ENCODE measurements around the gene C1orf116.
"Not testable (repeated sequence)": the region's sequence is repeated elsewhere in the genome, so short reads cannot be mapped to it uniquely, and the experiment has no call there.

C1orf116 gene

DNA sequence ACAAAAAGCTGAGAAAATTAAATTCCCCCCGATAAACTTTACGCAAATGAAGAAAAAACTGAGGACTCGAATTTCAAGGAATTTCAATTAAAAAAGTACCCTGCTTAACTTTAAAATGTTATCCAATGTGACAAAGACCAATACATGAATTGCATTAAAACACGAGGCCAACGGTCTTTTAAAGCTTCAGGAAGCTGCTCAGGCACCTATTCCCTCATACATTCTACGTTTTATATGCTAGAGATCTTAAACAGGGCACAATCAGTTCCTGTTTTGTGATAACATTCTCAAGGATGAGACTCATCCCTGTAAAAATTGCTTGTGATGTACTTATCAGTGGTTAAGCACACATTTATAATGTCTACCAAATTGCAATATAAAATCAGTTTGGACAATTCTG, 15.5 kb upstream of the C1orf116 start:
- H3K4me3 ChIP-seq (ENCODE audit: low read depth, low read length) = no peak overlapping the region
- no peak overlapping the region for H4K8ac ChIP-seq (ENCODE audit: low read depth, low read length)
- peak in 1 of 2 donors; percentile 13 for DNase-seq
- H2AK5ac ChIP-seq (ENCODE audit: low read length) = no peak overlapping the region
- no peak overlapping the region for H3K27ac ChIP-seq (ENCODE audit: low read depth, low read length)
- no peak overlapping the region for H2BK5ac ChIP-seq (ENCODE audit: low read depth, low read length, poor library complexity)
- no peaks in the 10 kb centered on the region for H3K27me3 ChIP-seq (ENCODE audit: insufficient read depth, low read length)
- no peak overlapping the region for H3K14ac ChIP-seq (ENCODE audit: low read length)
- WGBS (ENCODE audit: extremely low coverage, insufficient coverage, insufficient read length) = no CpG with 5 or more reads among the region's 6 CpGs
- H2AFZ ChIP-seq (ENCODE audit: insufficient read depth, low read length, poor library complexity) = no peak overlapping the region
- H3K4ac ChIP-seq (ENCODE audit: low read depth, low read length) = no peak overlapping the region
- no peak overlapping the region for H3K18ac ChIP-seq (ENCODE audit: low read length)
- H3K9me3 ChIP-seq (ENCODE audit: insufficient read depth, low read depth, low read length) = peaks cover 2% of the 10 kb centered on the region
- peaks cover 2 to 13% of the 10 kb centered on the region in 2 experiments for H3K36me3 ChIP-seq (ENCODE audit: control insufficient read depth in 1 of 2, insufficient read depth in 2 of 2, low read length in 2 of 2)
- peaks cover 0 to 9% of the 10 kb centered on the region in 2 experiments for H3K4me1 ChIP-seq (ENCODE audit: control insufficient read depth in 1 of 2, insufficient read depth in 2 of 2, low read length in 2 of 2)
- no peak overlapping the region for H3K4me2 ChIP-seq (ENCODE audit: low read length)
- no peak overlapping the region for H2BK120ac ChIP-seq (ENCODE audit: insufficient read depth, low read length, poor library complexity)
- H4K12ac ChIP-seq (ENCODE audit: low read depth, low read length) = no peak overlapping the region
- peaks cover 5% of the 10 kb centered on the region for H3K79me2 ChIP-seq (ENCODE audit: control insufficient read depth, insufficient read depth, low read length, poor library complexity)
- H4K91ac ChIP-seq (ENCODE audit: low read depth, low read length) = no peak overlapping the region
- no peak overlapping the region for H3K9ac ChIP-seq (ENCODE audit: low read length)
- no peak overlapping the region for H3K23ac ChIP-seq (ENCODE audit: low read length)
- H3K79me1 ChIP-seq (ENCODE audit: low read length) = peaks cover 13% of the 10 kb centered on the region
- no peak overlapping the region for H2BK12ac ChIP-seq (ENCODE audit: low read length)

GRCh38 chr1:207047505-207047904, 14.9 kb upstream of the C1orf116 start:
- DNase-seq = no peak
- no peak overlapping the region for H2AK5ac ChIP-seq (ENCODE audit: low read length)
- no peak overlapping the region for H3K18ac ChIP-seq (ENCODE audit: low read length)
- peaks cover 11% of the 10 kb centered on the region for H3K79me1 ChIP-seq (ENCODE audit: low read length)
- WGBS (ENCODE audit: extremely low coverage, insufficient coverage, insufficient read length) = no CpG with 5 or more reads among the region's 1 CpG
- H3K9me3 ChIP-seq (ENCODE audit: insufficient read depth, low read depth, low read length) = peaks cover 2% of the 10 kb centered on the region
- no peak overlapping the region for H4K12ac ChIP-seq (ENCODE audit: low read depth, low read length)
- H3K4me2 ChIP-seq (ENCODE audit: low read length) = no peak overlapping the region
- no peak overlapping the region for H4K8ac ChIP-seq (ENCODE audit: low read depth, low read length)
- no peak overlapping the region for H2BK12ac ChIP-seq (ENCODE audit: low read length)
- H2BK120ac ChIP-seq (ENCODE audit: insufficient read depth, low read length, poor library complexity) = no peak overlapping the region
- H3K9ac ChIP-seq (ENCODE audit: low read length) = no peak overlapping the region
- peaks cover 0 to 9% of the 10 kb centered on the region in 2 experiments for H3K4me1 ChIP-seq (ENCODE audit: control insufficient read depth in 1 of 2, insufficient read depth in 2 of 2, low read length in 2 of 2)
- H2BK5ac ChIP-seq (ENCODE audit: low read depth, low read length, poor library complexity) = no peak overlapping the region
- H3K4me3 ChIP-seq (ENCODE audit: low read depth, low read length) = no peak overlapping the region
- peaks cover 5% of the 10 kb centered on the region for H3K79me2 ChIP-seq (ENCODE audit: control insufficient read depth, insufficient read depth, low read length, poor library complexity)
- H3K4ac ChIP-seq (ENCODE audit: low read depth, low read length) = no peak overlapping the region
- no peak overlapping the region for H3K23ac ChIP-seq (ENCODE audit: low read length)
- no peak overlapping the region for H3K14ac ChIP-seq (ENCODE audit: low read length)
- no peak overlapping the region for H4K91ac ChIP-seq (ENCODE audit: low read depth, low read length)
- H2AFZ ChIP-seq (ENCODE audit: insufficient read depth, low read length, poor library complexity) = no peak overlapping the region
- H3K27me3 ChIP-seq (ENCODE audit: insufficient read depth, low read length) = no peaks in the 10 kb centered on the region
- H3K27ac ChIP-seq (ENCODE audit: low read depth, low read length) = no peak overlapping the region
- peaks cover 2 to 13% of the 10 kb centered on the region in 2 experiments for H3K36me3 ChIP-seq (ENCODE audit: control insufficient read depth in 1 of 2, insufficient read depth in 2 of 2, low read length in 2 of 2)

GRCh38 chr1:207045453-207045852, 12.9 kb upstream of the C1orf116 start:
- H3K79me1 ChIP-seq (ENCODE audit: low read length) = peaks cover 2% of the 10 kb centered on the region
- H4K91ac ChIP-seq (ENCODE audit: low read depth, low read length) = no peak overlapping the region

GRCh38 chr1:207041397-207041796, 8.8 kb upstream of the C1orf116 start:
- H2AFZ ChIP-seq (ENCODE audit: insufficient read depth, low read length, poor library complexity); H4K8ac ChIP-seq (ENCODE audit: low read depth, low read length); H3K4me1 ChIP-seq (ENCODE audit: control insufficient read depth in 1 of 2, insufficient read depth in 2 of 2, low read length in 2 of 2); H2BK120ac ChIP-seq (ENCODE audit: insufficient read depth, low read length, poor library complexity); H2BK12ac ChIP-seq (ENCODE audit: low read length); H3K9ac ChIP-seq (ENCODE audit: low read length); H3K79me1 ChIP-seq (ENCODE audit: low read length); H3K4me2 ChIP-seq (ENCODE audit: low read length); H2AK5ac ChIP-seq (ENCODE audit: low read length); H3K23ac ChIP-seq (ENCODE audit: low read length); H4K12ac ChIP-seq (ENCODE audit: low read depth, low read length); H3K36me3 ChIP-seq (ENCODE audit: control insufficient read depth in 1 of 2, insufficient read depth in 2 of 2, low read length in 2 of 2); H3K79me2 ChIP-seq (ENCODE audit: control insufficient read depth, insufficient read depth, low read length, poor library complexity); H3K18ac ChIP-seq (ENCODE audit: low read length); DNase-seq; H2BK5ac ChIP-seq (ENCODE audit: low read depth, low read length, poor library complexity); H3K4me3 ChIP-seq (ENCODE audit: low read depth, low read length); H3K27ac ChIP-seq (ENCODE audit: low read depth, low read length); H3K14ac ChIP-seq (ENCODE audit: low read length); H3K9me3 ChIP-seq (ENCODE audit: insufficient read depth, low read depth, low read length); H3K4ac ChIP-seq (ENCODE audit: low read depth, low read length); H3K27me3 ChIP-seq (ENCODE audit: insufficient read depth, low read length); H4K91ac ChIP-seq (ENCODE audit: low read depth, low read length): not testable (repeated sequence)
- no CpG with 5 or more reads among the region's 2 CpGs for WGBS (ENCODE audit: extremely low coverage, insufficient coverage, insufficient read length)

More at GRCh38 chr1:207045453-207045852, 12.9 kb upstream of the C1orf116 start:
- no peak overlapping the region for H4K12ac ChIP-seq (ENCODE audit: low read depth, low read length)
- H4K8ac ChIP-seq (ENCODE audit: low read depth, low read length) = no peak overlapping the region
- H3K23ac ChIP-seq (ENCODE audit: low read length) = no peak overlapping the region
- no peak overlapping the region for H2AK5ac ChIP-seq (ENCODE audit: low read length)
- no CpG with 5 or more reads among the region's 2 CpGs for WGBS (ENCODE audit: extremely low coverage, insufficient coverage, insufficient read length)
- no peak overlapping the region for H3K9ac ChIP-seq (ENCODE audit: low read length)
- peak in 1 of 2 donors; percentile 52 for DNase-seq
- H3K4ac ChIP-seq (ENCODE audit: low read depth, low read length) = no peak overlapping the region
- H2AFZ ChIP-seq (ENCODE audit: insufficient read depth, low read length, poor library complexity) = no peak overlapping the region
- no peak overlapping the region for H2BK5ac ChIP-seq (ENCODE audit: low read depth, low read length, poor library complexity)
- H2BK12ac ChIP-seq (ENCODE audit: low read length) = no peak overlapping the region
- H3K18ac ChIP-seq (ENCODE audit: low read length) = no peak overlapping the region
- no peaks in the 10 kb centered on the region for H3K9me3 ChIP-seq (ENCODE audit: insufficient read depth, low read depth, low read length)
- no peak overlapping the region for H2BK120ac ChIP-seq (ENCODE audit: insufficient read depth, low read length, poor library complexity)
- peaks cover 3% of the 10 kb centered on the region for H3K79me2 ChIP-seq (ENCODE audit: control insufficient read depth, insufficient read depth, low read length, poor library complexity)
- H3K4me1 ChIP-seq (ENCODE audit: control insufficient read depth in 1 of 2, insufficient read depth in 2 of 2, low read length in 2 of 2) = no peaks in the 10 kb centered on the region
- no peak overlapping the region for H3K4me2 ChIP-seq (ENCODE audit: low read length)
- H3K27ac ChIP-seq (ENCODE audit: low read depth, low read length) = no peak overlapping the region
- no peak overlapping the region for H3K4me3 ChIP-seq (ENCODE audit: low read depth, low read length)
- H3K36me3 ChIP-seq (ENCODE audit: control insufficient read depth in 1 of 2, insufficient read depth in 2 of 2, low read length in 2 of 2) = peaks cover 2 to 14% of the 10 kb centered on the region in 2 experiments
- no peaks in the 10 kb centered on the region for H3K27me3 ChIP-seq (ENCODE audit: insufficient read depth, low read length)
- no peak overlapping the region for H3K14ac ChIP-seq (ENCODE audit: low read length)
